Esophagus muscularis mucosa (tissue), 4 donors: ENCODE measurements around the gene GATA3. TPM values are rescaled to one million over a fixed set of nuclear protein-coding genes. Genes with fewer than 3 reads are reported as not detected.

Experiments used
- DNase-seq: peaks from one replicate; pipeline ENCODE4 v3.0.0-alpha.2; 2017; ENCODE audit errors: extremely low spot score
- H3K27ac ChIP-seq, 4 donors: fragments of 200-600 bp; sonication (generic); replicated peaks in 1 of 4; 1 replicate in 3 of 4; 2 replicates in 1 of 4; pipeline ENCODE4 v1.5.1; 2016 to 2019; ENCODE audit warnings: mild to moderate bottlenecking in 1 of 4
- H3K27me3 ChIP-seq, 4 donors: fragments of 200-600 bp; sonication (generic); one replicate each; pipeline versions ENCODE4 v1.5.1 to v1.6.0; 2016 to 2019
- H3K36me3 ChIP-seq, 4 donors: fragments of 200-600 bp; sonication (generic); one replicate each; pipeline ENCODE4 v1.5.1; 2016 to 2019
- H3K4me1 ChIP-seq, 4 donors: fragments of 200-600 bp; sonication (generic); one replicate each; pipeline ENCODE4 v1.5.1; 2016 to 2019
- H3K4me3 ChIP-seq, 4 donors: fragments of 200-600 bp; sonication (generic); 1 replicate in 2 of 4; 2 replicates in 2 of 4; pipeline ENCODE4 v1.5.1; 2016 to 2019; ENCODE audit warnings: mild to moderate bottlenecking in 4 of 4, moderate library complexity in 1 of 4
- H3K9me3 ChIP-seq, 4 donors: fragments of 200-600 bp; sonication (generic); 1 replicate in 3 of 4; 2 replicates in 1 of 4; pipeline ENCODE4 v1.5.1; 2016 to 2019
- CTCF ChIP-seq, 3 experiments: fragments of 200-600 bp in 2 of 3; fragments of 450-650 bp in 1 of 3; sonication (generic) in 2 of 3; IDR thresholded peaks; one replicate each; pipeline ENCODE4 v1.5.1; 2017 to 2019; ENCODE audit warnings: antibody characterized with exemption in 3 of 3, mild to moderate bottlenecking in 2 of 3, moderate library complexity in 1 of 3
- EP300 ChIP-seq: sonication (generic); formaldehyde crosslinking; IDR thresholded peaks from one replicate; pipeline ENCODE4 v1.6.1; 2017; ENCODE audit warnings: antibody characterized with exemption
- POLR2A ChIP-seq: fragments of 450-650 bp; IDR thresholded peaks from one replicate; pipeline ENCODE4 v1.6.1; 2017; ENCODE audit warnings: antibody characterized with exemption, moderate library complexity, mild to moderate bottlenecking, low read depth
- POLR2AphosphoS5 ChIP-seq, 2 donors: sonication (generic); formaldehyde crosslinking; IDR thresholded peaks; one replicate each; pipeline ENCODE4 v1.6.1; 2017; ENCODE audit warnings: antibody characterized with exemption in 2 of 2
- WGBS: methylation state at CpG from one replicate; pipeline ENCODE4 v1.1.5; 2018; 5-methylcytosine and 5-hydroxymethylcytosine counted together
- intact Hi-C: fragments of 100-400 bp; cut with DNase I; formaldehyde crosslinking; loops from one replicate; pipeline ENCODE4 v1.15.1; 2023
- total RNA-seq, 4 donors: library from RNA; depleted of rRNA; stranded (reverse); fragments of >200 nt; gene quantifications; one replicate each; pipeline versions ENCODE4 v1.1.0 to v1.2.1, GENCODE V29; 2016

GATA3 gene
- total RNA-seq: under 1 TPM in 3 of 4 donors, not detected in 1; 0.19 to 0.46 (median 0.33) TPM

DNA sequence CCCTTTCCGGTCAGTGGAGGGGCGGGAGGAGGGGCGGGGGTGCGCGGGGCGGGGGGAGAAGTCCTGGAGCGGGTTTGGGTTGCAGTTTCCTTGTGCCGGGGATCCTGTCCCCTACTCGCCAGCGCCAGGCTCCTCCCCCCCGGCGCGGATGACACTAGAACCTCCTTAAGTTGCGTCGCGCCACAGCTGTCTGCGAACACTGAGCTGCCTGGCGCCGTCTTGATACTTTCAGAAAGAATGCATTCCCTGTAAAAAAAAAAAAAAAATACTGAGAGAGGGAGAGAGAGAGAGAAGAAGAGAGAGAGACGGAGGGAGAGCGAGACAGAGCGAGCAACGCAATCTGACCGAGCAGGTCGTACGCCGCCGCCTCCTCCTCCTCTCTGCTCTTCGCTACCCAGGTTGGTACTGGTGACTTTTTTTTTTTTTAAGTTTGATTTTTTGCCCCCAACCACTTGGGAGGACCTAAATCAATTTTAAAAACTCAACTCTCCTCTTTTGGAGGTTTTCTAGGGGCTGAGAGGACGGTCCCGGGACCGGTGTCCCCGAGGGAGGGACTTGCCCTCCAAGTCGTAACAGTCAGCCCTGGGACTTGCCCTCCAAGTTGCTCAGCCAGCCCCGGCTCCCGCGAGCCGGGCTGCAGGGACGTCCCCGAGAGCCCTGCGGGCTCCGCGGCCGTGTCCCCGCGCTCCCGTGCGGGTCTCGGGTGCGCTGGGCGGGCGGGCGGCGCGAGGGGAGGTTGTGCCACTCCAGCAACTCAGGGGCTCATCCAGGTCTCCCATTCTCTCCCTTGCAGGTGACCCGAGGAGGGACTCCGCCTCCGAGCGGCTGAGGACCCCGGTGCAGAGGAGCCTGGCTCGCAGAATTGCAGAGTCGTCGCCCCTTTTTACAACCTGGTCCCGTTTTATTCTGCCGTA lies at the start of gene GATA3:
GATA3 (plus strand) TSS at position 195 of the 914 bp plus-strand sequence. CDS start 968 bp downstream, outside the sequence.
- Histone ChIP-seq H3K9me3 (no peaks in the 10 kb centered on the region), H3K4me1 (peaks cover 52 to 71% (median 64%) of the 10 kb centered on the region in 4 donors), H3K27ac (no peak within 1 kb of the TSS), H3K36me3 (no peaks in the 10 kb centered on the region), H3K4me3 (peak within 1 kb of the TSS; percentile 47 to 57 (median 52)), H3K27me3 (peaks cover 11 to 100% (median 75%) of the 10 kb centered on the region in 4 donors)
- intact Hi-C loops: no loop called here
- TF ChIP-seq POLR2AphosphoS5 (IDR thresholded peaks at IDR 0.05) (no peak), CTCF (IDR thresholded peaks at IDR 0.05) (no peak), EP300 (no peak), POLR2A (no peak)
- DNase-seq: no peak
- 4% methylated on average over 36 of the region's 65 CpGs for WGBS

DNA sequence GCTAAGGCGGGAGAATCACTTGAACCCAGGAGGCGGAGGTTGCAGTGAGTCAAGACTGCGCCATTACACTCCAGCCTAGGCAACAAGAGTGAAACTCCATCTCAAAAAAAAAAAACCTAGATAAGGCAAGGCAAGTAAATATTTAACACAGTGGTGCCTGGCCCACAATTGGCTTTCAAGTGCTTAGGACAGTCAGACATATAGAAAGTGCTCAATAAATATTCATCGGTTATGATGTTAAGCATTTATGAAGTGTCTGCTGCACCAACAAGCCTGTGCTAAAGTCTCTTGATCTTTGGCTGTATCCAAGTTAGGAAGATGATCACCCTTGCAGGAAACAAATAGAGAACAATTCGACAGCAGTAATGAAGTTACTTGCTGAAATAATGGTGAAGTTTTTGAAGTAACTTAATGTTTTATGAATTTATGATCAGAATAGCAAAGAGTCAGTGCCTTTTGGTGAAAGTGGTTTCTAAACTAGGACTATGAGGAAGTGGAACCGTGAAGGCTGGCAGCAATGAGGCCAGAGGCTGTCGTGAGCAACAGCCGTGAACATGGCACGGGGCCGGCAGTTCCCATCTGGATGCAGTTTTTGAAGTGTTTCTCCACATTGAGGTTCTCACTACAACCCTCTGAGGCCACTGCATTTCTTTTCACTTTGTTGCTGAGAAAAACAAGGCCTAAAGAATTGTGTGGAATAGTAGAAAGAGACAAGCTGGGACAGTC lies 48.1 kb upstream of the GATA3 start:
- H3K27me3 ChIP-seq: no peaks in the 10 kb centered on the region
- no peaks in the 10 kb centered on the region for H3K4me1 ChIP-seq
- peaks cover 16 to 30% (median 22%) of the 10 kb centered on the region in 4 donors for H3K36me3 ChIP-seq
- 81% methylated on average over 10 of the region's 10 CpGs for WGBS
- H3K4me3 ChIP-seq: no peak overlapping the region
- H3K27ac ChIP-seq: no peak overlapping the region
- H3K9me3 ChIP-seq: peaks cover 0 to 20% (median 9%) of the 10 kb centered on the region in 4 donors
- no peak for DNase-seq
- no peak for TF ChIP-seq POLR2A
- no peak for TF ChIP-seq POLR2AphosphoS5 (IDR thresholded peaks at IDR 0.05)
- no peak for TF ChIP-seq EP300
- intact Hi-C loops: no loop called here

- 95% methylated on average over 32 of the region's 38 CpGs for WGBS
- Histone ChIP-seq H3K4me1 (no peaks in the 10 kb centered on the region), H3K27me3 (no peaks in the 10 kb centered on the region), H3K27ac (no peak overlapping the region), H3K4me3 (no peak overlapping the region), H3K36me3 (peaks cover 22 to 49% (median 32%) of the 10 kb centered on the region in 4 donors), H3K9me3 (peaks cover 0 to 9% (median 4%) of the 10 kb centered on the region in 4 donors)
- intact Hi-C loops: no loop called here
- DNase-seq: no peak
- TF ChIP-seq CTCF (IDR thresholded peaks at IDR 0.05) (no peak), POLR2A (no peak), POLR2AphosphoS5 (IDR thresholded peaks at IDR 0.05) (no peak), EP300 (no peak)
These were observed 45.5 kb upstream of the GATA3 start for GRCh38 chr10:8009031-8009430.

GRCh38 chr10:8013006-8013405 lies 41.5 kb upstream of the GATA3 start:
- Histone ChIP-seq H3K9me3 (no peaks in the 10 kb centered on the region), H3K27me3 (no peaks in the 10 kb centered on the region), H3K4me3 (no peak overlapping the region), H3K36me3 (peaks cover 32 to 65% (median 44%) of the 10 kb centered on the region in 4 donors), H3K4me1 (no peaks in the 10 kb centered on the region), H3K27ac (no peak overlapping the region)
- intact Hi-C loops: no loop called here
- TF ChIP-seq CTCF (IDR thresholded peaks at IDR 0.05) (no peak), POLR2AphosphoS5 (IDR thresholded peaks at IDR 0.05) (no peak), POLR2A (no peak), EP300 (no peak)
- WGBS: 97% methylated on average over 1 of the region's 1 CpG
- DNase-seq: no peak

DNA sequence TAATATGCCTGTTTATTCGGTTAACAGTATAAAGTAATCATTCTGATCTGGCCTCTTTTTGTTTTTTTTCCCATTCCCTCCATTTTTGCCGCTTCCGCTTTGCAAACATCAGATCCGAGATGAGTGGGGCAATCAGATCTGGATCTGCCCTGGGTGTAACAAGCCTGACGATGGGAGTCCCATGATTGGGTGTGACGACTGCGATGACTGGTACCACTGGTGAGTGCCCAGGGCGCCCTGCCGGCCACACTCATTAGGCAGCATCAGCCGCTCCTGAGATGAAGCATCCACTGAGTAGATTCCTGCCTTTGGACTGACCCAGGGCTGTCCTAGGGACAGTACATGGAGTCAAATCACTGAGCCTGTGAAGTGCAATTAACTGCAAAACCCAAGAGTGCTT lies 40.9 kb upstream of the GATA3 start:
- Histone ChIP-seq H3K27ac (no peak overlapping the region), H3K4me3 (no peak overlapping the region), H3K9me3 (no peaks in the 10 kb centered on the region), H3K27me3 (no peaks in the 10 kb centered on the region), H3K36me3 (peaks cover 32 to 62% (median 44%) of the 10 kb centered on the region in 4 donors), H3K4me1 (no peaks in the 10 kb centered on the region)
- TF ChIP-seq CTCF (IDR thresholded peaks at IDR 0.05): no peak
- no peak for TF ChIP-seq POLR2AphosphoS5 (IDR thresholded peaks at IDR 0.05)
- no peak for TF ChIP-seq EP300
- TF ChIP-seq POLR2A: no peak
- intact Hi-C loops: no loop called here
- DNase-seq: no peak
- WGBS: 97% methylated on average over 8 of the region's 10 CpGs
